Endothelial cell of umbilical vein (primary cell): Measurements from ENCODE around the gene PLXNA1. TPM values are rescaled to one million over a fixed set of nuclear protein-coding genes. Genes with fewer than 3 reads are reported as not detected.

Source experiments
- BruUV-seq: library from RNA; stranded (reverse); fragments of 400-500 nt; replicated peaks from 2 replicates; lab custom pipeline; 2021; lab: Mats Ljungman, UMichigan
- CTCF ChIA-PET: fragments of 300-600, 350-600 bp; sonication (Branson Sonifier 250); formaldehyde crosslinking; loops from one replicate; lab custom pipeline; 2021; ENCODE audit warnings: antibody characterized with exemption, inconsistent platforms; lab: Charles Lee
- POLR2A ChIA-PET: fragments of 300-600, 350-600 bp; sonication (Branson Sonifier 250); formaldehyde crosslinking; loops from one replicate; lab custom pipeline; 2021; ENCODE audit warnings: antibody characterized with exemption, inconsistent platforms; lab: Charles Lee
- DNase-seq: peaks from one replicate; pipeline ENCODE4 v3.0.0-alpha.2; 2011; ENCODE audit warnings: low read depth, low spot score
- FAIRE-seq: peaks from 2 replicates; lab custom pipeline; 2011; peaks lifted over from hg19 to GRCh38; lab: Jason Lieb, UNC
- H2AFZ ChIP-seq: 2 replicates; pipeline ENCODE4 v1.6.0; 2012; ENCODE audit warnings: low read depth, low read length, control low read depth, inconsistent platforms
- H3K27ac ChIP-seq: 2 replicates; pipeline ENCODE4 v1.5.1; 2011; ENCODE audit warnings: low read depth, mild to moderate bottlenecking, control low read depth, low read length, moderate library complexity; ENCODE audit not compliant: insufficient read depth
- H3K27me3 ChIP-seq, 2 experiments: 2 replicates each; pipeline versions ENCODE4 v1.6.0 to v1.6.1; 2011; ENCODE audit warnings: low read length in 2 of 2, mixed read lengths in 1 of 2; ENCODE audit not compliant: control insufficient read depth in 2 of 2, insufficient read depth in 2 of 2
- H3K36me3 ChIP-seq, 2 experiments: 2 replicates in 1 of 2; 3 replicates in 1 of 2; pipeline ENCODE4 v1.5.1; 2011; ENCODE audit warnings: low read length in 2 of 2, mild to moderate bottlenecking in 1 of 2, moderate library complexity in 1 of 2; ENCODE audit not compliant: control insufficient read depth in 2 of 2, insufficient read depth in 2 of 2; ENCODE audit errors: extremely low read depth in 1 of 2
- H3K4me1 ChIP-seq: 3 replicates; pipeline ENCODE4 v1.5.1; 2011; ENCODE audit warnings: mild to moderate bottlenecking, low read length; ENCODE audit not compliant: control insufficient read depth, insufficient read depth; ENCODE audit errors: extremely low read depth
- H3K4me2 ChIP-seq: 2 replicates; pipeline ENCODE4 v1.6.1; 2011; ENCODE audit warnings: low read length, control low read depth, mixed read lengths; ENCODE audit not compliant: insufficient read depth
- H3K4me3 ChIP-seq, 3 experiments: fragments of 200-600 bp in 1 of 3; sonication (generic), shearing (Covaris generic) in 1 of 3; replicated peaks in 1 of 3; 2 replicates each; pipeline ENCODE4 v1.5.1; 2011 to 2016; ENCODE audit warnings: control low read depth in 3 of 3, low read length in 3 of 3, mild to moderate bottlenecking in 2 of 3, inconsistent platforms in 1 of 3, low read depth in 1 of 3, moderate library complexity in 1 of 3; ENCODE audit not compliant: insufficient read depth in 1 of 3
- H3K79me2 ChIP-seq: 2 replicates; pipeline ENCODE4 v1.6.0; 2012; ENCODE audit warnings: low read length, inconsistent platforms; ENCODE audit not compliant: control insufficient read depth, insufficient read depth
- H3K9ac ChIP-seq: replicated peaks from 2 replicates; pipeline ENCODE3; 2011; ENCODE audit warnings: low read length, control low read depth; ENCODE audit not compliant: insufficient read depth; ENCODE audit errors: extremely low read depth
- H3K9me1 ChIP-seq: replicated peaks from 3 replicates; pipeline ENCODE4 v1.6.0; 2011; ENCODE audit warnings: mild to moderate bottlenecking, low read length; ENCODE audit not compliant: control insufficient read depth, insufficient read depth; ENCODE audit errors: extremely low read depth
- H3K9me3 ChIP-seq: replicated peaks from 2 replicates; pipeline ENCODE4 v1.5.1; 2012; ENCODE audit warnings: low read length, inconsistent platforms; ENCODE audit not compliant: control insufficient read depth, insufficient read depth
- H4K20me1 ChIP-seq: replicated peaks from 2 replicates; pipeline ENCODE3; 2011; ENCODE audit warnings: mild to moderate bottlenecking, low read length; ENCODE audit not compliant: control insufficient read depth, insufficient read depth; ENCODE audit errors: extremely low read depth
- CTCF ChIP-seq, 2 donors: IDR thresholded peaks; 1 replicate in 1 of 2; 2 replicates in 1 of 2; pipeline ENCODE4 v1.5.1; 2011; ENCODE audit warnings: low read length in 2 of 2, mild to moderate bottlenecking in 2 of 2, moderate library complexity in 2 of 2, control low read depth in 1 of 2, inconsistent platforms in 1 of 2, low read depth in 1 of 2; ENCODE audit not compliant: insufficient read depth in 1 of 2; ENCODE audit errors: extremely low read depth in 1 of 2
- EZH2 ChIP-seq: IDR thresholded peaks from 2 replicates; pipeline ENCODE4 v1.6.1; 2012; ENCODE audit warnings: borderline replicate concordance, low read depth, mild to moderate bottlenecking, moderate library complexity, low read length, inconsistent platforms; ENCODE audit not compliant: severe bottlenecking
- FOS ChIP-seq: IDR thresholded peaks from 2 replicates; pipeline ENCODE4 v1.6.1; 2011; ENCODE audit warnings: mild to moderate bottlenecking, low read length, moderate library complexity, borderline replicate concordance; ENCODE audit not compliant: insufficient read depth
- GATA2 ChIP-seq: IDR thresholded peaks from 2 replicates; pipeline ENCODE4 v1.7.0; 2011; ENCODE audit warnings: low read depth, mild to moderate bottlenecking, moderate library complexity, mixed read lengths, low read length; ENCODE audit not compliant: insufficient read length, insufficient read depth
- JUN ChIP-seq: IDR thresholded peaks from 2 replicates; pipeline ENCODE4 v1.6.1; 2011; ENCODE audit warnings: borderline replicate concordance, low read depth; ENCODE audit not compliant: insufficient read length, insufficient read depth
- MAX ChIP-seq: IDR thresholded peaks from 2 replicates; pipeline ENCODE4 v1.6.1; 2011; ENCODE audit not compliant: insufficient read depth, insufficient read length
- MYC ChIP-seq: IDR thresholded peaks from one replicate; pipeline ENCODE4 v1.6.1; 2011; ENCODE audit warnings: mild to moderate bottlenecking, low read depth, low read length
- POLR2A ChIP-seq: IDR thresholded peaks from 2 replicates; pipeline ENCODE4 v1.6.1; 2012; ENCODE audit warnings: low read depth, mild to moderate bottlenecking, control low read depth, low read length
- POLR2AphosphoS5 ChIP-seq: IDR thresholded peaks from 2 replicates; pipeline ENCODE4 v1.6.1; 2012; ENCODE audit warnings: low read depth, mild to moderate bottlenecking, control low read depth, low read length, moderate library complexity; ENCODE audit not compliant: insufficient read depth
- dilution Hi-C: fragments of 300-500 bp; cut with MboI; formaldehyde crosslinking; loops from one replicate; pipeline ENCODE4 v1.15.0; 2019; ENCODE audit warnings: low sequenced_read_pairs; ENCODE audit not compliant: extremely low pct_ligation_motif_present
- intact Hi-C: fragments of 100-400 bp; cut with micrococcal nuclease; formaldehyde crosslinking; loops from one replicate; pipeline ENCODE4 v1.10.0; 2022
- polyA plus RNA-seq, 4 experiments: library from polyadenylated mRNA; depleted of rRNA in 3 of 4; stranded (reverse) in 3 of 4; unstranded in 1 of 4; fragments of >200 nt; gene quantifications; 2 replicates each; pipeline versions ENCODE4 v1.2.1 to v1.2.3, GENCODE V29; 2011 to 2012; ENCODE audit warnings: missing spikeins in 1 of 4
- total RNA-seq: library from RNA; stranded (reverse); gene quantifications from 2 replicates; pipeline ENCODE4 v1.2.3, GENCODE V29; 2021

The PLXNA1 gene
- total and polyA plus RNA-seq, 2 donors (not counting 3 experiments of a cell fraction or from before 2014, with no cell fraction given), result 14.1 to 18.4 TPM

GRCh38 chr3:126987596-126987995 lies 4.7 kb downstream of the PLXNA1 start:
- ChIA-PET CTCF (no interaction called here), POLR2A (no interaction called here)
- no peak overlapping the region for H3K27ac ChIP-seq
- no peak overlapping the region for H3K9ac ChIP-seq
- no peak overlapping the region for H3K4me2 ChIP-seq
- H3K9me1 ChIP-seq, result no peaks in the 10 kb centered on the region
- H3K27me3 ChIP-seq, result no peaks in the 10 kb centered on the region
- no peaks in the 10 kb centered on the region for H3K79me2 ChIP-seq
- DNase-seq (no peak), FAIRE-seq (no peak)
- H3K9me3 ChIP-seq, result no peaks in the 10 kb centered on the region
- no peaks in the 10 kb centered on the region for H4K20me1 ChIP-seq
- dilution Hi-C loops, result no loop called here
- BruUV-seq, result no TSS peak
- peaks cover 0 to 2% of the 10 kb centered on the region in 2 experiments for H3K36me3 ChIP-seq
- no peak for TF ChIP-seq JUN
- no peak for TF ChIP-seq GATA2
- TF ChIP-seq POLR2AphosphoS5, result no peak
- no peak for TF ChIP-seq EZH2
- no peak for TF ChIP-seq MAX
- TF ChIP-seq CTCF (IDR thresholded peaks at IDR 0.05; ENCODE audit: extremely low read depth in 1 of 2, insufficient read depth in 1 of 2, low read depth in 1 of 2, low read length in 2 of 2), result no peak
- TF ChIP-seq MYC, result no peak
- no peak for TF ChIP-seq FOS
- no peak for TF ChIP-seq POLR2A
- H3K4me1 ChIP-seq, result peaks cover 8% of the 10 kb centered on the region
- no peak overlapping the region for H3K4me3 ChIP-seq
- H2AFZ ChIP-seq, result no peak overlapping the region
- intact Hi-C loops, result no loop called here
